Astrocyte (in vitro differentiated cells and primary cell): ENCODE data around the gene DCUN1D2. TPM values are rescaled to one million over a fixed set of nuclear protein-coding genes. Genes with fewer than 3 reads are reported as not detected.

Experiments
- DNase-seq: peaks from one replicate; pipeline ENCODE4 v3.0.0-alpha.2; 2010; ENCODE audit warnings: low read depth
- FAIRE-seq: peaks from 2 replicates; lab custom pipeline; 2011; peaks lifted over from hg19 to GRCh38; lab: Jason Lieb, UNC
- H2AFZ ChIP-seq: 2 replicates; pipeline ENCODE4 v1.6.0; 2012; ENCODE audit warnings: low read depth, low read length, inconsistent platforms
- H3K27ac ChIP-seq: 2 replicates; pipeline ENCODE4 v1.5.1; 2011; ENCODE audit warnings: low read depth, low read length, inconsistent platforms
- H3K27me3 ChIP-seq: 2 replicates; pipeline ENCODE4 v1.6.0; 2011; ENCODE audit warnings: low read length, inconsistent platforms; ENCODE audit not compliant: insufficient read depth
- H3K36me3 ChIP-seq: 2 replicates; pipeline ENCODE4 v1.5.1; 2011; ENCODE audit warnings: low read length, inconsistent platforms; ENCODE audit not compliant: insufficient read depth
- H3K4me1 ChIP-seq: 2 replicates; pipeline ENCODE4 v1.5.1; 2011; ENCODE audit warnings: low read length, inconsistent platforms; ENCODE audit not compliant: insufficient read depth
- H3K4me2 ChIP-seq: 2 replicates; pipeline ENCODE4 v1.6.0; 2012; ENCODE audit warnings: low read length, inconsistent platforms
- H3K4me3 ChIP-seq: 2 replicates; pipeline ENCODE4 v1.5.1; 2011; ENCODE audit warnings: low read depth, mild to moderate bottlenecking, low read length, inconsistent platforms; ENCODE audit not compliant: insufficient read depth
- H3K79me2 ChIP-seq: 2 replicates; pipeline ENCODE4 v1.6.0; 2012; ENCODE audit warnings: mild to moderate bottlenecking, low read length, inconsistent platforms; ENCODE audit not compliant: insufficient read depth
- H3K9ac ChIP-seq: 2 replicates; pipeline ENCODE4 v1.6.0; 2012; ENCODE audit warnings: mild to moderate bottlenecking, low read length, inconsistent platforms
- H3K9me3 ChIP-seq: 2 replicates; pipeline ENCODE4 v1.5.1; 2012; ENCODE audit warnings: low read depth, mild to moderate bottlenecking, low read length, inconsistent platforms; ENCODE audit not compliant: insufficient read depth
- H4K20me1 ChIP-seq: 2 replicates; pipeline ENCODE4 v1.6.0; 2012; ENCODE audit warnings: low read length, inconsistent platforms; ENCODE audit not compliant: insufficient read depth
- H3K27ac Mint-ChIP-seq: one replicate; pipeline ENCODE4 v1.8.0; 2021; ENCODE audit warnings: mild to moderate bottlenecking, mixed read lengths; ENCODE audit not compliant: unreplicated experiment
- H3K27me3 Mint-ChIP-seq: one replicate; pipeline ENCODE4 v1.8.0; 2021; ENCODE audit warnings: low read depth, mixed read lengths; ENCODE audit not compliant: unreplicated experiment
- H3K36me3 Mint-ChIP-seq: one replicate; pipeline ENCODE4 v1.8.0; 2021; ENCODE audit warnings: low read depth, mixed read lengths; ENCODE audit not compliant: unreplicated experiment
- H3K4me1 Mint-ChIP-seq: one replicate; pipeline ENCODE4 v1.8.0; 2021; ENCODE audit warnings: low read depth, mixed read lengths; ENCODE audit not compliant: unreplicated experiment
- H3K4me3 Mint-ChIP-seq: one replicate; pipeline ENCODE4 v1.8.0; 2021; ENCODE audit warnings: mild to moderate bottlenecking, moderate library complexity, mixed read lengths; ENCODE audit not compliant: unreplicated experiment
- H3K9me3 Mint-ChIP-seq: one replicate; pipeline ENCODE4 v1.8.0; 2021; ENCODE audit warnings: mild to moderate bottlenecking, mixed read lengths; ENCODE audit not compliant: unreplicated experiment
- CTCF ChIP-seq: IDR thresholded peaks from 2 replicates; pipeline ENCODE4 v1.5.1; 2011; ENCODE audit warnings: low read depth, mild to moderate bottlenecking, inconsistent platforms, low read length, moderate library complexity; ENCODE audit not compliant: insufficient read depth
- EZH2 ChIP-seq: IDR thresholded peaks from 2 replicates; pipeline ENCODE4 v1.6.1; 2012; ENCODE audit warnings: mild to moderate bottlenecking, low read length, inconsistent platforms; ENCODE audit not compliant: insufficient read depth
- total RNA-seq: library from RNA; stranded (reverse); gene quantifications from 2 replicates; pipeline ENCODE4 v1.2.1, GENCODE V29; 2021

Gene DCUN1D2
- total RNA-seq, 1 donor from 2014 or later = 16.3 TPM

DNA sequence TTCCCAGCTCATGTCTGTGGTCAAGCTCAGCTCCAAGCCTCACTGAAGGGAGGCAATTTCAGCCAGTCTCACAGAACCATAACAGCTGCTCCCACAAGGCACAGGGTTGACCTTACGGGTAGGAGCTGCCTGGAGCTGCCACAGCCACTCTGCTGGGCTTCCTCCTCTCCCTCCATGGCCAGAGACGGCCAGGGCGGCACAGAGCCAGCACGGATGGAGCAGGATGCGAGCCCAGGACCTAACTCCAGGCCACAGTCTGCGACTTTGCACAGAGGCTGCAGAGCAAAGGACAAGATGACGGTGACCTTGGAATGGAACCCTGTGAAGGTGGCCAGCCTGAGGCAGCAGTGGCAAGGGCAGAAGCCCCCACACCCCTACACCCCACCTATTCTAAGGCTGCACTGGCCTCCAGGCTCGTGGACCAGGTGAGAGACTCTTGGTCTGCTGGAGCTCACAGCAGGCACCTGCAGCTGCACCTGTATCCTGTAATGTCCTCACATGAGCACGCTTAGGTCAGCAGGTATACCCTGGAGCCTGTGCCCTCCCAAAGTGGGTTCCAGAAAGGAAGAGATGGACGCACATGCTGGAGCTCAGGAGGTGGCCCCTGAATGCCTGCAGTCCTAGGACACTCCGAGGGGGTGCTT, 66.9 kb downstream of the DCUN1D2 start:
- H3K27ac Mint-ChIP-seq = no peak overlapping the region
- no peak overlapping the region for H3K4me3 Mint-ChIP-seq
- Histone ChIP-seq H3K36me3 (no peaks in the 10 kb centered on the region), H2AFZ (no peak overlapping the region), H3K4me2 (no peak overlapping the region), H3K9me3 (no peaks in the 10 kb centered on the region), H3K27ac (no peak overlapping the region), H3K79me2 (no peaks in the 10 kb centered on the region), H3K27me3 (peaks cover 3% of the 10 kb centered on the region), H3K9ac (no peak overlapping the region), H3K4me3 (no peak overlapping the region), H4K20me1 (no peaks in the 10 kb centered on the region), H3K4me1 (no peaks in the 10 kb centered on the region)
- H3K9me3 Mint-ChIP-seq = no peaks in the 10 kb centered on the region
- peaks cover 6% of the 10 kb centered on the region for H3K4me1 Mint-ChIP-seq
- DNase-seq = no peak
- peaks cover 9% of the 10 kb centered on the region for H3K36me3 Mint-ChIP-seq
- H3K27me3 Mint-ChIP-seq = peaks cover 7% of the 10 kb centered on the region
- no peak for FAIRE-seq
- no peak for TF ChIP-seq CTCF
- no peak for TF ChIP-seq EZH2

DNA sequence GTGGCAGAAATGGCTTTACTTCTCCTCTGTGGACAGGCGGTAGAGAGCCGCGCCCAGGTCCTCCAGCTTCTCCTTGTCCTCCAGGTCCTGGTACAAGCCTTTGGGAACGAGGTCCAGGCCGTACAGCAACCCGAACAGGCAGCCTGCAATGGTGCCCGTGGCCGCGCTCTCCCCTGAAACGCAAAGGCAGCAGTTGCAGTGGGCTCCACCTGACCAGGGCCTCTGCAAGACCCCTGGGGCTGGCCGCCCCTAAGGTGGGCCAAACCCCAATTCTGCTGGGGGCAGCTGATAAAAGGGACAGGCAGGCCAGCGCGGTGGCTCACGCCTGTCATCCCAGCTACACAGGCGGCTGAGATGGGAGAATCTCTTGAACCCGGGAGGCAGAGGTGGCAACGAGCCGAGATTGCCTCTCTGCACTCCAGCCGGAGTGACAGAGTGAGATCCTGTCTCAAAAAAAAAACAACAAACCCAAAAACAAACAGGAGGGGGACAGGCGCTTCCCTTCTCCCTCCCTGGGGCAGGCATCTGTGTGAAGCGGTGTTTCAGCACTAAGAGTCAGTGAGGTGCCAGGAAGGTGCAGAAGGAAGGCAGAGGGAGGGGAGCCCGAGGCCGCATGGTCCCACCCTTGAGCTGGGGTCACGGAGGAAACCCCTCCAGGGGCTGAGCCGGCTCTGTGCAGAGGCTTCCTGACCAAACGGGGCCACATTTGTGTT, 67.5 kb downstream of the DCUN1D2 start:
- H2AFZ ChIP-seq = no peak overlapping the region
- peaks cover 6% of the 10 kb centered on the region for H3K27me3 ChIP-seq
- H3K9me3 Mint-ChIP-seq = no peaks in the 10 kb centered on the region
- TF ChIP-seq EZH2 (no peak), CTCF (no peak)
- H3K36me3 ChIP-seq = no peaks in the 10 kb centered on the region
- H3K79me2 ChIP-seq = no peaks in the 10 kb centered on the region
- H3K4me3 Mint-ChIP-seq = no peak overlapping the region
- no peak for FAIRE-seq
- peaks cover 7% of the 10 kb centered on the region for H3K27me3 Mint-ChIP-seq
- H3K4me1 ChIP-seq = no peaks in the 10 kb centered on the region
- no peak overlapping the region for H3K4me2 ChIP-seq
- DNase-seq = no peak
- no peaks in the 10 kb centered on the region for H4K20me1 ChIP-seq
- H3K27ac Mint-ChIP-seq = no peak overlapping the region
- H3K27ac ChIP-seq = no peak overlapping the region
- H3K9me3 ChIP-seq = no peaks in the 10 kb centered on the region
- no peak overlapping the region for H3K9ac ChIP-seq
- H3K36me3 Mint-ChIP-seq = peaks cover 9% of the 10 kb centered on the region
- H3K4me3 ChIP-seq = no peak overlapping the region
- H3K4me1 Mint-ChIP-seq = peaks cover 3% of the 10 kb centered on the region
